Measurements from ENCODE around the gene C16orf96.

DNA sequence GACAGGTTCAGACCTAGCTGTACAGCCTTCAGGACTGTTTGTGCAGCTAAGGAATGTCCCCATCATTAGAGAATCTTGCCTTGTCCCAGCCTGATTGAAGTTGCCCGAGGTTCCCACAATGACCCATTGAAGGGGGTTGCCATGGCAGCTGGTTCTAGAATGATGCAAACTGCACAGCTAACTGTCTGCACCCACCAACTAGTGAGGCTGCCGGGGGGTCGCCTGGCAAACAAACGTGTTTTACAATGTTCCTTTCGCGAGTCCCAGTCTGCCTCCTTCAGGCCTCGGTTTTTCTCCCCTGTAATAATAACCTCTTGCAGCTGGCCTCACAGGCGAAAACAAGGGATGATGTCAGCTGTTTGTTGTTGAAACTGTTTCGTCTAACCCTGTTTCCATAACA lies 5.5 kb downstream of the C16orf96 start:
- TF ChIP-seq, protein P1, sequence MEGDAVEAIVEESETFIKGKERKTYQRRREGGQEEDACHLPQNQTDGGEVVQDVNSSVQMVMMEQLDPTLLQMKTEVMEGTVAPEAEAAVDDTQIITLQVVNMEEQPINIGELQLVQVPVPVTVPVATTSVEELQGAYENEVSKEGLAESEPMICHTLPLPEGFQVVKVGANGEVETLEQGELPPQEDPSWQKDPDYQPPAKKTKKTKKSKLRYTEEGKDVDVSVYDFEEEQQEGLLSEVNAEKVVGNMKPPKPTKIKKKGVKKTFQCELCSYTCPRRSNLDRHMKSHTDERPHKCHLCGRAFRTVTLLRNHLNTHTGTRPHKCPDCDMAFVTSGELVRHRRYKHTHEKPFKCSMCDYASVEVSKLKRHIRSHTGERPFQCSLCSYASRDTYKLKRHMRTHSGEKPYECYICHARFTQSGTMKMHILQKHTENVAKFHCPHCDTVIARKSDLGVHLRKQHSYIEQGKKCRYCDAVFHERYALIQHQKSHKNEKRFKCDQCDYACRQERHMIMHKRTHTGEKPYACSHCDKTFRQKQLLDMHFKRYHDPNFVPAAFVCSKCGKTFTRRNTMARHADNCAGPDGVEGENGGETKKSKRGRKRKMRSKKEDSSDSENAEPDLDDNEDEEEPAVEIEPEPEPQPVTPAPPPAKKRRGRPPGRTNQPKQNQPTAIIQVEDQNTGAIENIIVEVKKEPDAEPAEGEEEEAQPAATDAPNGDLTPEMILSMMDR (IDR thresholded peaks at IDR 0.05) = no peak
- no peak for TF ChIP-seq POLR2A (IDR thresholded peaks at IDR 0.05)
